GM10266 (cell line): ENCODE data around the gene PKIB.

Experiments used
- DNase-seq: peaks from one replicate; pipeline ENCODE4 v3.0.0; 2012; ENCODE audit errors: extremely low spot score
- CTCF ChIP-seq: IDR thresholded peaks from 2 replicates; pipeline ENCODE4 v1.5.1; 2012; ENCODE audit warnings: mild to moderate bottlenecking, low read depth; ENCODE audit not compliant: control insufficient read depth, insufficient read depth; ENCODE audit errors: missing control alignments

PKIB gene

GRCh38 chr6:122663981-122664380, 53.8 kb downstream of the PKIB start:
- no peak for DNase-seq
- TF ChIP-seq CTCF, result no peak

- DNase-seq, result no peak
Measured at GRCh38 chr6:122665929-122666328, 55.7 kb downstream of the PKIB start.

GRCh38 chr6:122666418-122666817, 56.2 kb downstream of the PKIB start:
- no peak for DNase-seq
- TF ChIP-seq CTCF, result no peak

More at GRCh38 chr6:122665929-122666328, 55.7 kb downstream of the PKIB start:
- no peak for TF ChIP-seq CTCF

GRCh38 chr6:122669418-122669817, 59.2 kb downstream of the PKIB start:
- DNase-seq, result no peak
- no peak for TF ChIP-seq CTCF

GRCh38 chr6:122669868-122670267, 59.7 kb downstream of the PKIB start:
- DNase-seq, result no peak
- TF ChIP-seq CTCF, result no peak

GRCh38 chr6:122671251-122671650, 61.0 kb downstream of the PKIB start:
- TF ChIP-seq CTCF, result no peak
- DNase-seq, result no peak

- TF ChIP-seq CTCF, result no peak
- DNase-seq, result no peak
Measured at GRCh38 chr6:122673343-122673961, 63.2 kb downstream of the PKIB start.
